HG03066 (cell line): ENCODE results near the gene DDI1.
"Not testable (repeated sequence)": the region's sequence is repeated elsewhere in the genome, so short reads cannot be mapped to it uniquely, and the experiment has no call there.

Source experiments
- ATAC-seq: cut with Tn5 transposase; IDR thresholded peaks from one replicate; pipeline ENCODE4 v1.9.1; 2021; ENCODE audit warnings: low read depth; ENCODE audit not compliant: unreplicated experiment

Gene DDI1

GRCh38 chr11:104036995-104037394 is 555 bp downstream of the DDI1 start:
- no peak for ATAC-seq

GRCh38 chr11:104041792-104042191 is 5.4 kb downstream of the DDI1 start:
- no peak for ATAC-seq

- no peak for ATAC-seq
Measured at GRCh38 chr11:104043142-104043541, 6.7 kb downstream of the DDI1 start.

GRCh38 chr11:104043678-104044239 is 7.3 kb downstream of the DDI1 start:
- ATAC-seq: no peak

- no peak for ATAC-seq
Measured at GRCh38 chr11:104046331-104046730, 9.9 kb downstream of the DDI1 start.

GRCh38 chr11:104046858-104047257 is 10.4 kb downstream of the DDI1 start:
- ATAC-seq: not testable (repeated sequence)

GRCh38 chr11:104049116-104049515 is 12.7 kb downstream of the DDI1 start:
- ATAC-seq: no peak

GRCh38 chr11:104051778-104052177 is 15.3 kb downstream of the DDI1 start:
- ATAC-seq: no peak

- no peak for ATAC-seq
Measured at GRCh38 chr11:104053743-104054478, 17.5 kb downstream of the DDI1 start.

GRCh38 chr11:104054911-104055529 is 18.6 kb downstream of the DDI1 start:
- no peak for ATAC-seq

- ATAC-seq: no peak
Measured at GRCh38 chr11:104055596-104055995, 19.2 kb downstream of the DDI1 start.

GRCh38 chr11:104057908-104058307 is 21.5 kb downstream of the DDI1 start:
- ATAC-seq: no peak

- no peak for ATAC-seq
Measured at GRCh38 chr11:104058680-104059079, 22.2 kb downstream of the DDI1 start.

- no peak for ATAC-seq
Measured at GRCh38 chr11:104060004-104060794, 23.8 kb downstream of the DDI1 start.

GRCh38 chr11:104060820-104061219 is 24.4 kb downstream of the DDI1 start:
- ATAC-seq: peak; percentile 77

GRCh38 chr11:104061853-104062521 is 25.5 kb downstream of the DDI1 start:
- no peak for ATAC-seq

GRCh38 chr11:104064034-104064630 is 27.7 kb downstream of the DDI1 start:
- no peak for ATAC-seq

- no peak for ATAC-seq
Measured at GRCh38 chr11:104067534-104067933, 31.1 kb downstream of the DDI1 start.

GRCh38 chr11:104073950-104074705 is 37.7 kb downstream of the DDI1 start:
- peak; percentile 86 for ATAC-seq
